Measurements from ENCODE around the gene ZNF507.

- TF ChIP-seq CTCF (optimal IDR thresholded peaks at IDR 0.05 in 1 of 3, IDR thresholded peaks at IDR 0.05 in 1 of 3, conservative IDR thresholded peaks at IDR 0.05 in 1 of 3; ENCODE audit: extremely low read depth in 1 of 3, insufficient read depth in 2 of 3, low read length in 3 of 3) (no peak), EZH2 (IDR thresholded peaks at IDR 0.05; ENCODE audit: low read length) (no peak)
Measured at GRCh38 chr19:32372726-32373517, 27.5 kb downstream of the ZNF507 start.

Data from keratinocyte (primary cell).